GM15510 (cell line): ENCODE results near the gene MGAT4A.

Experiments
- POLR2A ChIP-seq: IDR thresholded peaks from 3 replicates; pipeline ENCODE4 v1.6.1; 2011; ENCODE audit warnings: borderline replicate concordance; ENCODE audit not compliant: insufficient read length; ENCODE audit errors: extremely low read depth

MGAT4A gene

DNA sequence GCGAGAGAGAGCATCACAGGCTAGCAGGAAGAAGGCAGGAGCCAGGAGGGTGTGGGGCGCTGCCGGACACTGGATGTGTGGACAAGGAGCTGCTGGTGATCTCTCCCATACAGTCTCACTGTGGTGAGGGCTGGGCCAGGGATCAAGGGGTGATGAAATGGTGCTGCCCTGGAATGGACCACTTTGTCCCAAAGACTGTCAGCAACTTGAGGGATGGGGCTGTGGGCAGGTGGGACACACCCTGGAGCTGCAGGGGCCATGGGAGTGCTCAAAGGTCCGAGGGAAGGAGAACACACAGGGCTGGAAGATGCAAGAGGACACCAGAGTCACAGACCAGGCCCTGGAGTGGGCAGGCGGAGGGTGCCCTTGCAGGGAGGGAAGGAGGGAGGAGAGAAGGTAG is 160.6 kb downstream of the MGAT4A start:
- TF ChIP-seq POLR2A, result no peak

DNA sequence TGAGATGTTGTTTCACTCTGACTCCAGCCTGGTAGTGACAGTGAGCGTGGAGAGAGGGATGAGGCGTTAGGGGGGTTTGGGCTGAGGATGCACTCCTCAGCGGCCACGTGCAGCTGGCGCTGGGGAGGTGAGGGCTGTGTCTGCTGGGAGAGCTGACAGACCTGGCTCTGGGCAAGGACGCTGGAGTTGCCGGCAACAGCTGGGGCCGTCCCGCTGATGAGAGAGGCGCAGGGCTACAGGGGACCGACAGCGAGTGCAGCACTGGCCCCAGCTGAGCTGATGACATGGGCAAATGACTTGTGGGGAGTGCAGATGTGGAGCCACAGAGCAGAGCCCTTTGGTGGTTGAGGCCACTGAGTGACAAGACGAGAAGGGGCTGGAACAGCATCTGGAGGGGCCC is 161.0 kb downstream of the MGAT4A start:
- TF ChIP-seq POLR2A, result no peak

DNA sequence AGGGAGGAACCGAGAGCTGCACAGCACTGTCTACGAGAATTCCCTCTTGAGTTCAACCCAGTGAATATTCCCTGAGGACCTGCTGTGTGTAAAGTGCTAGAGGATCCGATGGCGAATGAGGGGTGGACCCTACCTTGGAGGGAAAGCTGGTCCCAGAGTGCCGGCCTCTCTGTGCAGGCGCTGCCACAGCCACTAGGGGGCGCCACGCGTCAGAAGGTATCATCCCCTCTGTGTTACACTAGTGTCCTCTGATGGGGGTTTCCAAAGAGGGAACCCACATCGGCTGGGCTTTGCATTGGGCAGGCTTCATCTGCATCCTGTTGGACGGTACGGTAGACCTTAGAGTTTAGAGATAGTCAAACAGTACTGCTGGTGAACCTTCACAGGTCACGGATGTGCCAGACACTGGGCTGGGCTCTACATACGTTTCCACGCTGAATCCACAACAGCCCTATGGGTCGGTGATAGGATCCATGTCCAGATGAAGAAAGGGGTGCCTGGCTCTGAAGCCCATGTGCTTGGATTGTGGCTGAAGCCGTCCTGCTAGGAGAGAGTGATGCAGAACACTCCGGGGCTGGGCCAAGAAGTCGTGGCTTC is 161.6 kb downstream of the MGAT4A start:
- TF ChIP-seq POLR2A, result no peak
